GM18507 (cell line): ENCODE data around the gene SCFD1.
"Not testable (repeated sequence)": the region's sequence is repeated elsewhere in the genome, so short reads cannot be mapped to it uniquely, and the experiment has no call there.

Source experiments
- DNase-seq: peaks from one replicate; pipeline ENCODE4 v3.0.0; 2011; ENCODE audit warnings: low read depth; ENCODE audit not compliant: insufficient read length; ENCODE audit errors: extremely low spot score
- FAIRE-seq: peaks from 2 replicates; lab custom pipeline; 2011; peaks lifted over from hg19 to GRCh38; lab: Jason Lieb, UNC

SCFD1 gene

GRCh38 chr14:30607156-30607780 lies 14.9 kb upstream of the SCFD1 start:
- DNase-seq (no peak), FAIRE-seq (no peak)

GRCh38 chr14:30608533-30609006 lies 13.5 kb upstream of the SCFD1 start:
- FAIRE-seq = no peak
- DNase-seq = no peak

- FAIRE-seq = no peak
- DNase-seq = no peak
These were observed 11.3 kb upstream of the SCFD1 start for GRCh38 chr14:30610787-30611343.

GRCh38 chr14:30614155-30614554 lies 8.0 kb upstream of the SCFD1 start:
- FAIRE-seq = no peak

GRCh38 chr14:30620178-30620577 lies 1.9 kb upstream of the SCFD1 start:
- FAIRE-seq (peak; percentile 71), DNase-seq (no peak)

More at GRCh38 chr14:30614155-30614554, 8.0 kb upstream of the SCFD1 start:
- DNase-seq = no peak

- DNase-seq = no peak
- FAIRE-seq = no peak
These were observed 672 bp upstream of the SCFD1 start for GRCh38 chr14:30621354-30621939.

- DNase-seq (no peak), FAIRE-seq (no peak)
These were observed 1.5 kb downstream of the SCFD1 start for GRCh38 chr14:30623412-30624131.

GRCh38 chr14:30624132-30624423 lies 2.0 kb downstream of the SCFD1 start:
- DNase-seq = no peak
- FAIRE-seq = no peak

- no peak for FAIRE-seq
- DNase-seq = no peak
These were observed 3.4 kb downstream of the SCFD1 start for GRCh38 chr14:30625533-30625932.

- DNase-seq, FAIRE-seq: not testable (repeated sequence)
These were observed 7.3 kb downstream of the SCFD1 start for GRCh38 chr14:30629432-30629831.

GRCh38 chr14:30630248-30630647 lies 8.1 kb downstream of the SCFD1 start:
- DNase-seq (no peak), FAIRE-seq (no peak)

GRCh38 chr14:30632730-30633129 lies 10.6 kb downstream of the SCFD1 start:
- FAIRE-seq = no peak
- DNase-seq = no peak

- FAIRE-seq = no peak
- DNase-seq = no peak
These were observed 16.8 kb downstream of the SCFD1 start for GRCh38 chr14:30638926-30639325.

- DNase-seq (no peak), FAIRE-seq (no peak)
These were observed 19.1 kb downstream of the SCFD1 start for GRCh38 chr14:30641207-30641606.

- FAIRE-seq, DNase-seq: not testable (repeated sequence)
These were observed 22.3 kb downstream of the SCFD1 start for GRCh38 chr14:30644462-30644861.

GRCh38 chr14:30645600-30645999 lies 23.5 kb downstream of the SCFD1 start:
- FAIRE-seq (peak; percentile 41), DNase-seq (no peak)

GRCh38 chr14:30648471-30648870 lies 26.4 kb downstream of the SCFD1 start:
- FAIRE-seq (no peak), DNase-seq (no peak)

- FAIRE-seq = no peak
- no peak for DNase-seq
These were observed 29.8 kb downstream of the SCFD1 start for GRCh38 chr14:30651937-30652336.

- no peak for FAIRE-seq
- no peak for DNase-seq
These were observed 33.0 kb downstream of the SCFD1 start for GRCh38 chr14:30655124-30655523.

GRCh38 chr14:30655658-30656057 lies 33.5 kb downstream of the SCFD1 start:
- FAIRE-seq (no peak), DNase-seq (no peak)
